Smooth muscle cell (in vitro differentiated cells): ENCODE results near the gene AGBL1. TPM values are rescaled to one million over a fixed set of nuclear protein-coding genes. Genes with fewer than 3 reads are reported as not detected.

Experiments
- DNase-seq: peaks from one replicate; lab custom pipeline; 2025; ENCODE audit not compliant: unreplicated experiment; lab: John Stamatoyannopoulos, UW
- H2AFZ ChIP-seq: fragments of 200-600 bp; sonication (generic); 2 replicates; pipeline ENCODE4 v1.6.0; 2016; ENCODE audit warnings: antibody characterized with exemption, low read depth, mild to moderate bottlenecking
- H3F3A ChIP-seq: fragments of 200-600 bp; sonication (generic); 2 replicates; pipeline ENCODE4 v1.6.0; 2017; ENCODE audit warnings: antibody characterized with exemption, low read depth
- H3K27ac ChIP-seq: fragments of 200-600 bp; sonication (generic); 2 replicates; pipeline ENCODE4 v1.5.1; 2016; ENCODE audit warnings: low read depth, mild to moderate bottlenecking
- H3K27me3 ChIP-seq: fragments of 200-600 bp; sonication (generic); 2 replicates; pipeline ENCODE4 v1.6.1; 2016; ENCODE audit warnings: low read depth, mild to moderate bottlenecking
- H3K36me3 ChIP-seq: fragments of 200-600 bp; sonication (generic); 2 replicates; pipeline ENCODE4 v1.5.1; 2016; ENCODE audit warnings: low read depth
- H3K4me1 ChIP-seq: fragments of 200-600 bp; sonication (generic); 2 replicates; pipeline ENCODE4 v1.5.1; 2016; ENCODE audit warnings: low read depth
- H3K4me2 ChIP-seq: fragments of 200-600 bp; sonication (generic); 2 replicates; pipeline ENCODE4 v1.6.0; 2016; ENCODE audit warnings: mild to moderate bottlenecking
- H3K4me3 ChIP-seq: fragments of 200-600 bp; sonication (generic); 2 replicates; pipeline ENCODE4 v1.5.1; 2016; ENCODE audit warnings: mild to moderate bottlenecking
- H3K79me2 ChIP-seq: fragments of 200-600 bp; sonication (generic); 2 replicates; pipeline ENCODE4 v1.6.0; 2016; ENCODE audit warnings: low read depth, mild to moderate bottlenecking
- H3K9ac ChIP-seq: fragments of 200-600 bp; sonication (generic); 2 replicates; pipeline ENCODE4 v1.6.0; 2016; ENCODE audit warnings: low read depth
- H3K9me3 ChIP-seq: fragments of 200-600 bp; sonication (generic); replicated peaks from 2 replicates; pipeline ENCODE4 v1.5.1; 2016; ENCODE audit warnings: low read depth
- H4K20me1 ChIP-seq: fragments of 200-600 bp; sonication (generic); 2 replicates; pipeline ENCODE4 v1.6.0; 2016; ENCODE audit warnings: low read depth
- WGBS: methylation state at CpG from one replicate; pipeline ENCODE4 v1.1.7; 2016; ENCODE audit warnings: low lambda C conversion rate; 5-methylcytosine and 5-hydroxymethylcytosine counted together
- polyA plus RNA-seq: library from polyadenylated mRNA; unstranded; fragments of >200 nt; fragmentation: Nextera tagmentation; extraction: Ambion mirVana; gene quantifications from 2 replicates; pipeline ENCODE4 v1.2.1, GENCODE V29; 2016
- total RNA-seq: library from RNA; depleted of rRNA; stranded (reverse); fragments of >200 nt; gene quantifications from 2 replicates; pipeline ENCODE4 v1.2.3, GENCODE V29; 2014
- TF ChIP-seq, protein P1 (sequence below): fragments of 200-600 bp; sonication (generic); IDR thresholded peaks from 2 replicates; pipeline ENCODE4 v1.5.1; 2017; ENCODE audit warnings: borderline replicate concordance, mild to moderate bottlenecking, antibody characterized with exemption; ENCODE audit not compliant: insufficient read depth, poor library complexity, severe bottlenecking

Gene AGBL1
- total and polyA plus RNA-seq, 2 experiments from 2014 or later = not detected

- Histone ChIP-seq H3K4me1 (no peaks in the 10 kb centered on the region), H3K9me3 (no peaks in the 10 kb centered on the region), H3F3A (no peaks in the 10 kb centered on the region)
These were observed 568.3 kb downstream of the AGBL1 start for GRCh38 chr15:86647810-86648440.

DNA sequence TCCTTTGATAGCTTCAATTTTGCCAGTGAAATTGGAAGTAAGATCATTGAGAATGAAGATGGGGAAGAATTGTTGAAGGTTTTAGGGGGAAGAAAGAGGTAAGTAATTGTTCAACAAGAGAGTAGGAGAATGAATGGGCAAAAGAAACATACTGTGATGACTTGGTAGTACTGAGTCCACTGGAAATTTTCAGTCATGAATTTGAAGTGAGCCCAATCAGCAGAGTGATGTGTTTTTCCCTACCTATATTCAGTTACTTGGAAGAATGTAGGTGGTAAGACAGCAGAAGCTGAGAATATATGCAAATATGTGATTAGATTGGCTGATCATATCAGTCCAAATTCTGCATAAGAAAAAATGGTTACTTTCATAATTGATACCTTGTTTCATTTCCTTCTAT, 569.6 kb downstream of the AGBL1 start:
- Histone ChIP-seq H3K36me3 (no peaks in the 10 kb centered on the region), H3K4me1 (no peaks in the 10 kb centered on the region), H3K9me3 (no peaks in the 10 kb centered on the region), H2AFZ (no peak overlapping the region), H3K27me3 (no peaks in the 10 kb centered on the region), H4K20me1 (no peaks in the 10 kb centered on the region), H3K4me2 (no peak overlapping the region), H3F3A (no peaks in the 10 kb centered on the region), H3K79me2 (no peaks in the 10 kb centered on the region), H3K4me3 (no peak overlapping the region), H3K27ac (no peak overlapping the region), H3K9ac (no peak overlapping the region)
- DNase-seq = no peak
- TF ChIP-seq, protein P1, sequence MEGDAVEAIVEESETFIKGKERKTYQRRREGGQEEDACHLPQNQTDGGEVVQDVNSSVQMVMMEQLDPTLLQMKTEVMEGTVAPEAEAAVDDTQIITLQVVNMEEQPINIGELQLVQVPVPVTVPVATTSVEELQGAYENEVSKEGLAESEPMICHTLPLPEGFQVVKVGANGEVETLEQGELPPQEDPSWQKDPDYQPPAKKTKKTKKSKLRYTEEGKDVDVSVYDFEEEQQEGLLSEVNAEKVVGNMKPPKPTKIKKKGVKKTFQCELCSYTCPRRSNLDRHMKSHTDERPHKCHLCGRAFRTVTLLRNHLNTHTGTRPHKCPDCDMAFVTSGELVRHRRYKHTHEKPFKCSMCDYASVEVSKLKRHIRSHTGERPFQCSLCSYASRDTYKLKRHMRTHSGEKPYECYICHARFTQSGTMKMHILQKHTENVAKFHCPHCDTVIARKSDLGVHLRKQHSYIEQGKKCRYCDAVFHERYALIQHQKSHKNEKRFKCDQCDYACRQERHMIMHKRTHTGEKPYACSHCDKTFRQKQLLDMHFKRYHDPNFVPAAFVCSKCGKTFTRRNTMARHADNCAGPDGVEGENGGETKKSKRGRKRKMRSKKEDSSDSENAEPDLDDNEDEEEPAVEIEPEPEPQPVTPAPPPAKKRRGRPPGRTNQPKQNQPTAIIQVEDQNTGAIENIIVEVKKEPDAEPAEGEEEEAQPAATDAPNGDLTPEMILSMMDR = no peak

More at GRCh38 chr15:86647810-86648440, 568.3 kb downstream of the AGBL1 start:
- H3K27me3 ChIP-seq = no peaks in the 10 kb centered on the region
- H3K36me3 ChIP-seq = no peaks in the 10 kb centered on the region
- no peak overlapping the region for H3K4me2 ChIP-seq
- 90% methylated on average over 2 of the region's 2 CpGs for WGBS
- H3K27ac ChIP-seq = no peak overlapping the region
- no peak overlapping the region for H3K4me3 ChIP-seq
- H3K9ac ChIP-seq = no peak overlapping the region
- TF ChIP-seq, protein P1 = no peak
- no peak overlapping the region for H2AFZ ChIP-seq
- no peaks in the 10 kb centered on the region for H3K79me2 ChIP-seq
- H4K20me1 ChIP-seq = no peaks in the 10 kb centered on the region
- DNase-seq = no peak

- Histone ChIP-seq H4K20me1 (no peaks in the 10 kb centered on the region), H3K4me2 (no peak overlapping the region), H3K27me3 (no peaks in the 10 kb centered on the region), H2AFZ (no peak overlapping the region), H3K4me1 (no peaks in the 10 kb centered on the region), H3K79me2 (no peaks in the 10 kb centered on the region), H3F3A (no peaks in the 10 kb centered on the region), H3K4me3 (no peak overlapping the region), H3K9me3 (no peaks in the 10 kb centered on the region), H3K27ac (no peak overlapping the region), H3K36me3 (no peaks in the 10 kb centered on the region), H3K9ac (no peak overlapping the region)
- DNase-seq = no peak
- 88% methylated on average over 1 of the region's 1 CpG for WGBS
- TF ChIP-seq, protein P1 = no peak
These were observed 570.4 kb downstream of the AGBL1 start for GRCh38 chr15:86650094-86650493.

- no peaks in the 10 kb centered on the region for H3K4me1 ChIP-seq
- H3K9me3 ChIP-seq = no peaks in the 10 kb centered on the region
- no peaks in the 10 kb centered on the region for H3K36me3 ChIP-seq
- no peaks in the 10 kb centered on the region for H3F3A ChIP-seq
- no peak overlapping the region for H3K4me3 ChIP-seq
- H3K27ac ChIP-seq = no peak overlapping the region
- H3K79me2 ChIP-seq = no peaks in the 10 kb centered on the region
- 59% methylated on average over 6 of the region's 6 CpGs for WGBS
- no peaks in the 10 kb centered on the region for H4K20me1 ChIP-seq
- H3K9ac ChIP-seq = no peak overlapping the region
- DNase-seq = no peak
- TF ChIP-seq, protein P1 = no peak
- H2AFZ ChIP-seq = no peak overlapping the region
- no peaks in the 10 kb centered on the region for H3K27me3 ChIP-seq
- no peak overlapping the region for H3K4me2 ChIP-seq
These were observed 573.9 kb downstream of the AGBL1 start for GRCh38 chr15:86653344-86654197.
